BLaER1 treated with 17β-estradiol and CSF1 and Interleukin-3, amounts not matched to agents 10 nM and 100 nM (cell line): ENCODE results near the gene EYA2.

ENCODE experiments used
- H3K27ac ChIP-seq, 11 experiments: shearing (Covaris generic); formaldehyde crosslinking; 2 replicates each; pipeline ENCODE4 v1.8.1; 2022
- H3K27me3 ChIP-seq, 11 experiments: shearing (Covaris generic); formaldehyde crosslinking; 2 replicates each; pipeline ENCODE4 v1.8.1; 2022
- H3K36me3 ChIP-seq, 11 experiments: shearing (Covaris generic); formaldehyde crosslinking; 2 replicates each; pipeline ENCODE4 v1.8.1; 2022
- H3K4me1 ChIP-seq, 10 experiments: shearing (Covaris generic); formaldehyde crosslinking; 2 replicates each; pipeline ENCODE4 v1.8.1; 2022
- H3K4me2 ChIP-seq, 11 experiments: shearing (Covaris generic); formaldehyde crosslinking; 2 replicates each; pipeline ENCODE4 v1.8.1; 2022
- H3K4me3 ChIP-seq, 10 experiments: shearing (Covaris generic); formaldehyde crosslinking; 2 replicates each; pipeline ENCODE4 v1.8.1; 2022
- H3K9ac ChIP-seq, 11 experiments: shearing (Covaris generic); formaldehyde crosslinking; 2 replicates each; pipeline ENCODE4 v1.8.1; 2022
- H3K9me3 ChIP-seq, 11 experiments: shearing (Covaris generic); formaldehyde crosslinking; replicated peaks in 1 of 11; 2 replicates each; pipeline ENCODE4 v1.8.1; 2022
- H4K20me1 ChIP-seq, 11 experiments: shearing (Covaris generic); formaldehyde crosslinking; 2 replicates each; pipeline ENCODE4 v1.8.1; 2022
- Cebpa-rat ChIP-seq, 11 experiments: shearing (Covaris generic); IDR thresholded peaks; 2 replicates each; pipeline ENCODE4 v1.8.1; 2022

EYA2 gene

GRCh38 chr20:46900086-46900485 is 5.4 kb downstream of the EYA2 start:
- H3K4me2 ChIP-seq = peak overlapping the region in 4 of 11 experiments; percentile 14 to 83 (median 74); a peak in 7 of 22 replicates

GRCh38 chr20:46900826-46901225 is 6.2 kb downstream of the EYA2 start:
- Histone ChIP-seq H3K36me3 (no peaks in the 10 kb centered on the region), H3K4me2 (peak overlapping the region in 4 of 11 experiments; percentile 14 to 74 (median 71); a peak in 7 of 22 replicates), H4K20me1 (no peaks in the 10 kb centered on the region), H3K4me1 (peaks cover 0 to 61% (median 3%) of the 10 kb centered on the region in 10 experiments; a peak in 8 of 20 replicates), H3K9ac (no peak overlapping the region), H3K27me3 (peaks cover 9 to 27% (median 22%) of the 10 kb centered on the region in 11 experiments), H3K27ac (peak overlapping the region in 3 of 11 experiments; percentile 36 to 77 (median 53); a peak in 5 of 22 replicates), H3K9me3 (no peaks in the 10 kb centered on the region), H3K4me3 (no peak overlapping the region)
- no peak for TF ChIP-seq Cebpa-rat (IDR thresholded peaks at IDR 0.05)

More at GRCh38 chr20:46900086-46900485, 5.4 kb downstream of the EYA2 start:
- Histone ChIP-seq H3K27ac (peak overlapping the region in 3 of 11 experiments; percentile 53 to 77 (median 73); a peak in 6 of 22 replicates), H3K9ac (peak overlapping the region in 3 of 11 experiments; percentile 24 to 65 (median 61); a peak in 4 of 22 replicates), H4K20me1 (no peaks in the 10 kb centered on the region), H3K27me3 (peaks cover 16 to 35% (median 30%) of the 10 kb centered on the region in 11 experiments), H3K4me1 (peaks cover 0 to 65% (median 3%) of the 10 kb centered on the region in 10 experiments; a peak in 9 of 20 replicates), H3K4me3 (no peak overlapping the region), H3K9me3 (peaks cover 0 to 6% (median 0%) of the 10 kb centered on the region in 11 experiments; a peak in 4 of 22 replicates), H3K36me3 (no peaks in the 10 kb centered on the region)
- TF ChIP-seq Cebpa-rat (IDR thresholded peaks at IDR 0.05) = no peak

GRCh38 chr20:46901638-46902037 is 7.0 kb downstream of the EYA2 start:
- Histone ChIP-seq H4K20me1 (no peaks in the 10 kb centered on the region), H3K27ac (no peak overlapping the region), H3K9me3 (no peaks in the 10 kb centered on the region), H3K27me3 (peaks cover under 1 to 19% (median 14%) of the 10 kb centered on the region in 11 experiments; a peak in 21 of 22 replicates), H3K36me3 (no peaks in the 10 kb centered on the region), H3K9ac (no peak overlapping the region), H3K4me1 (peaks cover 0 to 61% (median 3%) of the 10 kb centered on the region in 10 experiments; a peak in 8 of 20 replicates), H3K4me3 (no peak overlapping the region), H3K4me2 (peak overlapping the region in 2 of 11 experiments; percentile 68 to 74; a peak in 4 of 22 replicates)
- TF ChIP-seq Cebpa-rat (IDR thresholded peaks at IDR 0.05) = no peak

- Histone ChIP-seq H3K36me3 (no peaks in the 10 kb centered on the region), H3K27me3 (peaks cover 0 to 3% (median 0%) of the 10 kb centered on the region in 11 experiments; a peak in 1 of 22 replicates)
Observed at GRCh38 chr20:46903256-46903655, 8.6 kb downstream of the EYA2 start.

GRCh38 chr20:46903937-46904336 is 9.3 kb downstream of the EYA2 start:
- H3K27ac ChIP-seq = no peak overlapping the region
- no peaks in the 10 kb centered on the region for H3K9me3 ChIP-seq
- H3K4me1 ChIP-seq = peaks cover 0 to 40% (median 3%) of the 10 kb centered on the region in 10 experiments; a peak in 8 of 20 replicates
- no peak overlapping the region for H3K4me3 ChIP-seq
- no peaks in the 10 kb centered on the region for H3K36me3 ChIP-seq
- H3K4me2 ChIP-seq = no peak overlapping the region
- no peak overlapping the region for H3K9ac ChIP-seq
- H4K20me1 ChIP-seq = no peaks in the 10 kb centered on the region
- no peaks in the 10 kb centered on the region for H3K27me3 ChIP-seq
- TF ChIP-seq Cebpa-rat (IDR thresholded peaks at IDR 0.05) = no peak

More at GRCh38 chr20:46903256-46903655, 8.6 kb downstream of the EYA2 start:
- no peak for TF ChIP-seq Cebpa-rat (IDR thresholded peaks at IDR 0.05)
- Histone ChIP-seq H3K4me3 (no peak overlapping the region), H4K20me1 (no peaks in the 10 kb centered on the region), H3K4me1 (peaks cover 0 to 46% (median 3%) of the 10 kb centered on the region in 10 experiments; a peak in 8 of 20 replicates), H3K27ac (no peak overlapping the region), H3K9ac (no peak overlapping the region), H3K4me2 (no peak overlapping the region), H3K9me3 (no peaks in the 10 kb centered on the region)

- Histone ChIP-seq H3K4me1 (peaks cover 0 to 31% (median 0%) of the 10 kb centered on the region in 10 experiments; a peak in 7 of 20 replicates), H3K9me3 (peaks cover 0 to 9% (median 0%) of the 10 kb centered on the region in 11 experiments; a peak in 2 of 22 replicates), H3K27ac (no peak overlapping the region), H3K4me2 (no peak overlapping the region), H4K20me1 (no peaks in the 10 kb centered on the region), H3K36me3 (no peaks in the 10 kb centered on the region), H3K9ac (no peak overlapping the region), H3K27me3 (no peaks in the 10 kb centered on the region), H3K4me3 (no peak overlapping the region)
- TF ChIP-seq Cebpa-rat (IDR thresholded peaks at IDR 0.05) = no peak
Observed at GRCh38 chr20:46905364-46906125, 10.9 kb downstream of the EYA2 start.

- peaks cover 3 to 8% (median 6%) of the 10 kb centered on the region in 10 experiments; a peak in 11 of 20 replicates for H3K4me1 ChIP-seq
- H3K27me3 ChIP-seq = no peaks in the 10 kb centered on the region
- no peaks in the 10 kb centered on the region for H3K36me3 ChIP-seq
- peaks cover 0 to 13% (median 3%) of the 10 kb centered on the region in 11 experiments; a peak in 10 of 22 replicates for H3K9me3 ChIP-seq
- peak overlapping the region in 4 of 11 experiments; percentile 4 to 15 (median 10); a peak in 4 of 22 replicates for H3K4me2 ChIP-seq
- H3K9ac ChIP-seq = no peak overlapping the region
- H3K4me3 ChIP-seq = no peak overlapping the region
- no peak overlapping the region for H3K27ac ChIP-seq
- TF ChIP-seq Cebpa-rat (IDR thresholded peaks at IDR 0.05) = no peak
- H4K20me1 ChIP-seq = no peaks in the 10 kb centered on the region
Observed at GRCh38 chr20:46913329-46914044, 18.8 kb downstream of the EYA2 start.

GRCh38 chr20:46914789-46915379 is 20.2 kb downstream of the EYA2 start:
- H3K36me3 ChIP-seq = no peaks in the 10 kb centered on the region
- no peak for TF ChIP-seq Cebpa-rat (IDR thresholded peaks at IDR 0.05)
- no peak overlapping the region for H3K27ac ChIP-seq
- H3K9me3 ChIP-seq = peaks cover 5 to 22% (median 10%) of the 10 kb centered on the region in 11 experiments; a peak in 14 of 22 replicates
- H3K4me2 ChIP-seq = no peak overlapping the region
- H3K27me3 ChIP-seq = no peaks in the 10 kb centered on the region
- peaks cover 3 to 8% (median 6%) of the 10 kb centered on the region in 10 experiments; a peak in 11 of 20 replicates for H3K4me1 ChIP-seq
- no peaks in the 10 kb centered on the region for H4K20me1 ChIP-seq
- no peak overlapping the region for H3K9ac ChIP-seq
- no peak overlapping the region for H3K4me3 ChIP-seq
